ENCODE data around the gene SGTA.

DNA sequence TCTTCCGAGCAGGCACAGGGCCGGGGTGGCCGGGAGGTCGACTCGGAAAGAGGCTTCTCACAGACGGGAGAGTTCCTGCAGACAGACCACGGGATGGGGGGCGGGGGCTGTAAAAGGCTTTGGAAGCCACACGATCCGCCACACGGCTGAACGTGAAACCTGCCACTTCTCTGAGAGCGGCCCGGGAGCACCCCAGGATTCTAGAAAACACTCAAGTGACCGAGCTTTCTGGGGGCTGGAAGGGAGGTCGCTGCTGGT, 27.7 kb downstream of the SGTA start:
- TF ChIP-seq, protein P1, sequence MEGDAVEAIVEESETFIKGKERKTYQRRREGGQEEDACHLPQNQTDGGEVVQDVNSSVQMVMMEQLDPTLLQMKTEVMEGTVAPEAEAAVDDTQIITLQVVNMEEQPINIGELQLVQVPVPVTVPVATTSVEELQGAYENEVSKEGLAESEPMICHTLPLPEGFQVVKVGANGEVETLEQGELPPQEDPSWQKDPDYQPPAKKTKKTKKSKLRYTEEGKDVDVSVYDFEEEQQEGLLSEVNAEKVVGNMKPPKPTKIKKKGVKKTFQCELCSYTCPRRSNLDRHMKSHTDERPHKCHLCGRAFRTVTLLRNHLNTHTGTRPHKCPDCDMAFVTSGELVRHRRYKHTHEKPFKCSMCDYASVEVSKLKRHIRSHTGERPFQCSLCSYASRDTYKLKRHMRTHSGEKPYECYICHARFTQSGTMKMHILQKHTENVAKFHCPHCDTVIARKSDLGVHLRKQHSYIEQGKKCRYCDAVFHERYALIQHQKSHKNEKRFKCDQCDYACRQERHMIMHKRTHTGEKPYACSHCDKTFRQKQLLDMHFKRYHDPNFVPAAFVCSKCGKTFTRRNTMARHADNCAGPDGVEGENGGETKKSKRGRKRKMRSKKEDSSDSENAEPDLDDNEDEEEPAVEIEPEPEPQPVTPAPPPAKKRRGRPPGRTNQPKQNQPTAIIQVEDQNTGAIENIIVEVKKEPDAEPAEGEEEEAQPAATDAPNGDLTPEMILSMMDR (conservative IDR thresholded peaks at IDR 0.05; ENCODE audit: low read depth, low read length), result no peak
- TF ChIP-seq, protein P2, sequence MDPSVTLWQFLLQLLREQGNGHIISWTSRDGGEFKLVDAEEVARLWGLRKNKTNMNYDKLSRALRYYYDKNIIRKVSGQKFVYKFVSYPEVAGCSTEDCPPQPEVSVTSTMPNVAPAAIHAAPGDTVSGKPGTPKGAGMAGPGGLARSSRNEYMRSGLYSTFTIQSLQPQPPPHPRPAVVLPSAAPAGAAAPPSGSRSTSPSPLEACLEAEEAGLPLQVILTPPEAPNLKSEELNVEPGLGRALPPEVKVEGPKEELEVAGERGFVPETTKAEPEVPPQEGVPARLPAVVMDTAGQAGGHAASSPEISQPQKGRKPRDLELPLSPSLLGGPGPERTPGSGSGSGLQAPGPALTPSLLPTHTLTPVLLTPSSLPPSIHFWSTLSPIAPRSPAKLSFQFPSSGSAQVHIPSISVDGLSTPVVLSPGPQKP (IDR thresholded peaks at IDR 0.05; ENCODE audit: borderline replicate concordance, low read depth, low read length), result no peak
- no peak for TF ChIP-seq RAD21 (IDR thresholded peaks at IDR 0.05; ENCODE audit: low read length)
- TF ChIP-seq, protein P3, sequence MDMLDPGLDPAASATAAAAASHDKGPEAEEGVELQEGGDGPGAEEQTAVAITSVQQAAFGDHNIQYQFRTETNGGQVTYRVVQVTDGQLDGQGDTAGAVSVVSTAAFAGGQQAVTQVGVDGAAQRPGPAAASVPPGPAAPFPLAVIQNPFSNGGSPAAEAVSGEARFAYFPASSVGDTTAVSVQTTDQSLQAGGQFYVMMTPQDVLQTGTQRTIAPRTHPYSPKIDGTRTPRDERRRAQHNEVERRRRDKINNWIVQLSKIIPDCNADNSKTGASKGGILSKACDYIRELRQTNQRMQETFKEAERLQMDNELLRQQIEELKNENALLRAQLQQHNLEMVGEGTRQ (IDR thresholded peaks at IDR 0.05; ENCODE audit: low read depth, low read length), result no peak
- TF ChIP-seq RCOR1 (IDR thresholded peaks at IDR 0.05; ENCODE audit: insufficient replicate concordance, low read length), result no peak
- no peak for TF ChIP-seq CEBPB (IDR thresholded peaks at IDR 0.05; ENCODE audit: low read depth, low read length)
- TF ChIP-seq POLR2A (IDR thresholded peaks at IDR 0.05; ENCODE audit: low read depth, low read length), result no peak
- no peak for TF ChIP-seq MXI1 (IDR thresholded peaks at IDR 0.05; ENCODE audit: borderline replicate concordance, low read depth, low read length)
- no peak for TF ChIP-seq BHLHE40 (IDR thresholded peaks at IDR 0.05; ENCODE audit: low read depth, low read length)
- no peak for TF ChIP-seq MAFK (IDR thresholded peaks at IDR 0.05; ENCODE audit: low read depth, low read length)
- TF ChIP-seq MAZ (IDR thresholded peaks at IDR 0.05; ENCODE audit: borderline replicate concordance, low read depth, low read length), result no peak
- TF ChIP-seq SMC3 (IDR thresholded peaks at IDR 0.05; ENCODE audit: low read depth, low read length), result no peak

Measured in IMR-90 (cell line).